Measurements from ENCODE around the gene PBRM1. TPM values are rescaled to one million over a fixed set of nuclear protein-coding genes. Genes with fewer than 3 reads are reported as not detected.

The PBRM1 gene
- total and polyA plus RNA-seq, 2 of the 8 experiments (the other 6 are each of a cell fraction or from before 2014, with no cell fraction given) = 19.3 to 65.8 TPM

DNA sequence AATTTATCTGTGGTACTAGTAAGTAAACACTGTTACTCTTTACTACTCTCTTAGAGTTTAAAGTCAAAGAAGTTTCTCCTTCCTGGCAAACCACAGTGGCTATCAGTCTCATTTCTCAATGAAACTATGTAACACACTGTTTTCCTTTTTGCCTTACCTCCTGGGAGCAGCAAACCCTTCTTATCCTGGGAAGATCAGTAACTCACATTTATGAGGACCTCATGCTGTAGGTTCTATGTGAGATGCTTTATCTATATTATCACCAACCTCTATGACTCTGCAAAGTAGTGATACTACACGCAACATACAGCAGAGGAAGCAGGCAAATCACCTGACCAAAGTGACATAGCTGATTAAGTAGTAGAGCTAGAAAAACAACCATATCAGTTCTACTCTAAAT, 35.3 kb downstream of the PBRM1 start:
- no peak overlapping the region for H4K5ac ChIP-seq (ENCODE audit: insufficient read length, low read depth, low read length)
- no peak overlapping the region for H2BK15ac ChIP-seq (ENCODE audit: low read length)
- H3K27ac ChIP-seq (ENCODE audit: low read depth, low read length) = no peak overlapping the region
- no peaks in the 10 kb centered on the region for H3K9me3 ChIP-seq (ENCODE audit: insufficient read depth in 2 of 2, low read depth in 1 of 2, low read length in 1 of 2)
- H2BK120ac ChIP-seq (replicated peaks; ENCODE audit: low read depth, low read length) = no peak overlapping the region
- POLR2A ChIA-PET (ENCODE audit: partially characterized antibody) = interaction anchor here (0.8 kb wide), 1 partner anchor 66 kb away, joined by 3 read pairs; no protein-coding TSS in a partner anchor
- no peak overlapping the region for H3K18ac ChIP-seq (ENCODE audit: extremely low read depth, low read length)
- H3K79me1 ChIP-seq (ENCODE audit: low read depth, low read length) = no peaks in the 10 kb centered on the region
- H3K23ac ChIP-seq (ENCODE audit: insufficient read length) = no peak overlapping the region
- CTCF ChIA-PET (ENCODE audit: partially characterized antibody) = interaction anchor here (1.0 kb wide), 1 partner anchor 168 kb away, joined by 3 read pairs; no protein-coding TSS in a partner anchor
- H3K56ac ChIP-seq (replicated peaks; ENCODE audit: insufficient read length, low read depth, low read length) = no peak overlapping the region
- FAIRE-seq = no peak
- no peaks in the 10 kb centered on the region for H3K27me3 ChIP-seq (replicated peaks in 1 of 4; ENCODE audit: control insufficient read depth in 3 of 4, extremely low read depth in 1 of 4, insufficient read depth in 3 of 4, low read length in 3 of 4)
- TF ChIP-seq PHF8 (conservative IDR thresholded peaks at IDR 0.05; ENCODE audit: low read depth, low read length) (no peak), SP2 (IDR thresholded peaks at IDR 0.05; ENCODE audit: low read length) (no peak), SP4 (IDR thresholded peaks at IDR 0.05; ENCODE audit: low read length) (no peak), EGR1 (IDR thresholded peaks at IDR 0.05; ENCODE audit: borderline replicate concordance, low read depth, low read length) (no peak), ASH2L (IDR thresholded peaks at IDR 0.05; ENCODE audit: low read length) (no peak), CREB1 (IDR thresholded peaks at IDR 0.05) (no peak), CTBP2 (IDR thresholded peaks at IDR 0.05; ENCODE audit: borderline replicate concordance, insufficient read depth, insufficient read length, low read length) (no peak), SP1 (IDR thresholded peaks at IDR 0.05; ENCODE audit: low read depth, low read length) (no peak), RXRA (IDR thresholded peaks at IDR 0.05; ENCODE audit: insufficient read depth, low read depth, low read length) (no peak), CHD1 (IDR thresholded peaks at IDR 0.05; ENCODE audit: low read depth, low read length) (no peak), CBX8 (IDR thresholded peaks at IDR 0.05; ENCODE audit: borderline replicate concordance, low read depth, low read length) (no peak)
- no peaks in the 10 kb centered on the region for H4K20me1 ChIP-seq (replicated peaks in 1 of 2; ENCODE audit: control insufficient read depth in 1 of 2, insufficient read depth in 2 of 2, low read length in 2 of 2)
- no peak overlapping the region for H2BK5ac ChIP-seq (ENCODE audit: low read depth, low read length)
- no peak overlapping the region for H4K91ac ChIP-seq (replicated peaks; ENCODE audit: insufficient read length, low read length)
- H3K36me3 ChIP-seq (ENCODE audit: control insufficient read depth in 2 of 4, insufficient read depth in 4 of 4, low read length in 3 of 4) = peaks cover 5 to 60% (median 19%) of the 10 kb centered on the region in 4 experiments; a peak in 7 of 8 replicates
- no peak overlapping the region for H3K9ac ChIP-seq (replicated peaks in 1 of 4; ENCODE audit: extremely low read depth in 1 of 4, low read depth in 3 of 4, low read length in 3 of 4)
- no peaks in the 10 kb centered on the region for H3K23me2 ChIP-seq (ENCODE audit: low read depth, low read length)
- 100% methylated on average over 1 of the region's 1 CpG; no CpG with 5 or more reads in 1 of the 2 experiments for WGBS, 2 experiments (ENCODE audit: extremely low coverage in 1 of 2, insufficient coverage in 1 of 2, insufficient read length in 1 of 2, insufficient replicate concordance in 2 of 2, low coverage in 1 of 2, low lambda C conversion rate in 2 of 2, missing lambda C conversion rate in 1 of 2)
- no peak overlapping the region for H2AK5ac ChIP-seq (ENCODE audit: low read depth, low read length)
- H3K4ac ChIP-seq (replicated peaks; ENCODE audit: insufficient read length, low read depth, low read length) = no peak overlapping the region
- H2AFZ ChIP-seq (ENCODE audit: low read length) = no peak overlapping the region
- no peak for DNase-seq (ENCODE audit: low read depth in 1 of 2, low spot score in 2 of 2)
- H2BK12ac ChIP-seq (ENCODE audit: low read depth, low read length) = no peak overlapping the region
- H3K4me2 ChIP-seq (ENCODE audit: insufficient read depth in 1 of 2, low read depth in 2 of 2, low read length in 2 of 2) = no peak overlapping the region
- H3K4me1 ChIP-seq (replicated peaks in 1 of 4; ENCODE audit: control insufficient read depth in 3 of 4, insufficient read depth in 4 of 4, low read length in 3 of 4) = no peaks in the 10 kb centered on the region
- no peak overlapping the region for H2BK20ac ChIP-seq (ENCODE audit: low read length)
- H3K4me3 ChIP-seq (ENCODE audit: extremely low read depth in 1 of 4, insufficient read depth in 2 of 4, low read depth in 3 of 4, low read length in 4 of 4) = no peak overlapping the region
- no peaks in the 10 kb centered on the region for H3K79me2 ChIP-seq (ENCODE audit: control insufficient read depth in 1 of 2, insufficient read depth in 2 of 2, low read length in 2 of 2)
- no peak overlapping the region for H3K14ac ChIP-seq (ENCODE audit: insufficient read length)
- no peak overlapping the region for H4K8ac ChIP-seq (ENCODE audit: extremely low read depth, insufficient read depth, low read length)

Measured in H1 (cell line).